Measurements from ENCODE around the gene NCOA5. TPM values are rescaled to one million over a fixed set of nuclear protein-coding genes. Genes with fewer than 3 reads are reported as not detected.

Gene NCOA5
- total RNA-seq, 1 donor from 2014 or later, result 26.2 TPM

DNA sequence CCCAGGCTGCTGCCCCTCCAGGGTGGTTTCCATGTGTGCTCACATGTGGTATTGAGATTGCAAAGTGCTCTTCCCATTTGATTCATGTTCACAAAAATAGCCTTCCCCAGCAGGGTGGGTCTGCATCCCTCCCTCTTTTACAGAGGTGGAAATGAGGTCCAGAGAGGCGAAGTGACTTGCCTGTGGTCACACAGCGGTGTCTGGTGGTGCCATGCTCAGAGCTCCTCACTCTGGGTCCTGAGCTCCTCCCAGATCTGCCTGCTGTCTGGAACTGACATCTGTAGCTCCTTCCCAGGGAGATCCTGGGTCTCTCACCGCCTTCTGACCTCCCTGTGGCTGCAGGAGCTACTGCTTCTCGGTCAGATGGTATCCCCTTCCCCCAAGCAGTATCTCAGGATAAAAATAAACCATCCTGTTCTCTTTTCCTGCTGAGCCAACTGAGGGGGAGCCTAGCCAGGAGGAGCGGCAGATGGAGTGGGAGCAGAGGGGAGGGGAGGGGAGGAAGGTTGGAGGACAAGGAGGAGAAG is 40.3 kb upstream of the NCOA5 start:
- Mint-ChIP-seq H3K36me3 (ENCODE audit: low read depth) (no peaks in the 10 kb centered on the region), H3K27ac (ENCODE audit: unreplicated experiment) (no peak overlapping the region), H3K27me3 (ENCODE audit: low read depth) (peaks cover 57% of the 10 kb centered on the region), H3K4me3 (ENCODE audit: unreplicated experiment) (no peak overlapping the region), H3K9me3 (ENCODE audit: low read depth) (no peaks in the 10 kb centered on the region), H3K4me1 (ENCODE audit: low read depth) (peaks cover 15% of the 10 kb centered on the region)
- DNase-seq (ENCODE audit: low spot score), result peak; percentile 38
- no peak for TF ChIP-seq CTCF (IDR thresholded peaks at IDR 0.05)

GRCh38 chr20:46128310-46129151 is 38.8 kb upstream of the NCOA5 start:
- Mint-ChIP-seq H3K36me3 (ENCODE audit: low read depth) (peaks cover 3% of the 10 kb centered on the region), H3K27me3 (ENCODE audit: low read depth) (peaks cover 59% of the 10 kb centered on the region), H3K9me3 (ENCODE audit: low read depth) (no peaks in the 10 kb centered on the region), H3K4me3 (ENCODE audit: unreplicated experiment) (no peak overlapping the region), H3K27ac (ENCODE audit: unreplicated experiment) (no peak overlapping the region), H3K4me1 (ENCODE audit: low read depth) (peaks cover 15% of the 10 kb centered on the region)
- TF ChIP-seq CTCF (IDR thresholded peaks at IDR 0.05), result peak; percentile 81
- peak; percentile 87 for DNase-seq (ENCODE audit: low spot score)

DNA sequence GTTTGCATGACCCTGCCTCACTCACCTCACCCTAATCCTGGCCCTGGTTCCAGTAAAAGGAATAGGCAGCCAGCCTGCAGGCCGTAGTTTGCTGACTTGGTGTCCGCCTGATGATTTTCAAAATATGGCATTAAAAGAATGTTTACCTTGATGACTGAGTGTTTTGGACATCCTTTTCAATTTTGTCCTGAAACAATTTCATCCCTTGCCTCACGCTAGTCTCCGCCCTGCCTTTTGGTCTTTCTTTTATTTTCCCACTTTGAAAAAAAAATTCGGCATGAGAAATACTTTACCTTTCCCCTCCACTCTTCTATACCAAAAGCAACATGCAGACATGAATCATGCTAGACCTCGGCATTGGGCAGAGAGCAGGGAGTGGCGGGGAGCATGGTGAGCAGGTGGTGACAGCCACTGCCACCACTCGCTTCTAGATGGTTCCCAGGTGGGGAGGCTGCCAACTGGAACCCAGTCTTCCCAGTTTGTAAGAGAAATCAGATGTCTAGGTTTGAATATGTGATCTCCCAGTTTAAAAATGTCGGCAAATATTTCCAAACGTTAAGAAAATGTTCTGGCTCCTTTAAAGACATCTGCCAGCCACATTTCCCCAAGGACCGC is 37.7 kb upstream of the NCOA5 start:
- Mint-ChIP-seq H3K9me3 (ENCODE audit: low read depth) (no peaks in the 10 kb centered on the region), H3K36me3 (ENCODE audit: low read depth) (peaks cover 3% of the 10 kb centered on the region), H3K4me1 (ENCODE audit: low read depth) (peaks cover 10% of the 10 kb centered on the region), H3K4me3 (ENCODE audit: unreplicated experiment) (no peak overlapping the region), H3K27ac (ENCODE audit: unreplicated experiment) (no peak overlapping the region), H3K27me3 (ENCODE audit: low read depth) (peaks cover 60% of the 10 kb centered on the region)
- no peak for TF ChIP-seq CTCF (IDR thresholded peaks at IDR 0.05)
- DNase-seq (ENCODE audit: low spot score), result peak; percentile 30

DNA sequence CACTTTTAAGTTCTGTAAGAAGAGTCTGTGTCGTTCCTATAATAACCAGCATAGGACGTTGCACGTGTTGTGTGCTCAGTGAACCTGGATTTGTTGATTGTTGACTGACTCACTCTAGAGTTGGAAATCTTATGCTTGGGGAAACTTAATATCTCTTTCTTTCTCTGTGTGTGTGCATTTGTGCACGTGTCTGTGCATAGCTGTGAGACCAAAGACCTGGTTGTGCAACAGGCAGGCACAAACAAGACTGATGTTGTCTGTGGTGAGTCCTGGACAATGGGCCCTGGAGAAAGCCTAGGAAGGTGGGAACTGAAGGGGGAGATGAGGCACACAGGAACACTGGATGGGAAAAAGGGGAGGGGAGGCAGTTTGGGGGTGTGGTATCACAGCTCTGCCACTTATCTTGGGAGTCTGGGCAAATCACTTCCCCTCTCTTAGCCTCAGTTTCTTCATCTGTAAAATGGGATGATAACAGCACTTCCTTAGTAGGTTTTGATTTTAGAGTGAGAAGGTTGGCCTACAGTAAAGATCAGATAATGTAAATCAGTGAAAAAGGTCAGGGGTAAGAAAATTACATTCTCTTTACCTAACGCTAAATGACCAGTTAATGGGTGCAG is 36.8 kb upstream of the NCOA5 start:
- no peak for TF ChIP-seq CTCF (IDR thresholded peaks at IDR 0.05)
- Mint-ChIP-seq H3K27ac (ENCODE audit: unreplicated experiment) (no peak overlapping the region), H3K27me3 (ENCODE audit: low read depth) (peaks cover 61% of the 10 kb centered on the region), H3K4me3 (ENCODE audit: unreplicated experiment) (no peak overlapping the region), H3K9me3 (ENCODE audit: low read depth) (no peaks in the 10 kb centered on the region), H3K36me3 (ENCODE audit: low read depth) (peaks cover 3% of the 10 kb centered on the region), H3K4me1 (ENCODE audit: low read depth) (peaks cover 12% of the 10 kb centered on the region)
- peak; percentile 13 for DNase-seq (ENCODE audit: low spot score)

Data from chondrocyte (in vitro differentiated cells).